GM18909 (cell line): ENCODE measurements around the gene SUPT6H.

Source experiments
- ATAC-seq: cut with Tn5 transposase; IDR thresholded peaks from one replicate; pipeline ENCODE4 v1.9.1; 2021; ENCODE audit warnings: mild to moderate bottlenecking; ENCODE audit not compliant: unreplicated experiment, poor library complexity

SUPT6H gene

DNA sequence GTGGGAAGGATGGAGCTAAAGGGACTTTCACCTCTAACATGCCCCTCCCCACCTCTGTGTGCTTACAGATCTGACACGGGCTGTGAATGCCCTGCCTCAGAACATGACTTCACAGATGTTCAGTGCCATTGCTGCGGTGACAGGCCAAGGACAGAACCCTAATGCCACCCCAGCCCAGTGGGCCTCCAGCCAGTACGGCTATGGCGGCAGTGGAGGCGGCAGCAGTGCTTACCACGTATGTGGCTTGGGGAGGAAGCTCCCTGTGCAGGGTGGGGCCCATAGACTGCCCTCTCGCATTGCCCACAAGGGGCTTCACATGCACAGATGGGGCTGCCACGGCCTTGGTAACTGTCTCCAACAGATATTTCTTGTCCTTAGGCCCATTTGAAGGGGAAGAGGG, 38.3 kb downstream of the SUPT6H start:
- ATAC-seq: no peak

DNA sequence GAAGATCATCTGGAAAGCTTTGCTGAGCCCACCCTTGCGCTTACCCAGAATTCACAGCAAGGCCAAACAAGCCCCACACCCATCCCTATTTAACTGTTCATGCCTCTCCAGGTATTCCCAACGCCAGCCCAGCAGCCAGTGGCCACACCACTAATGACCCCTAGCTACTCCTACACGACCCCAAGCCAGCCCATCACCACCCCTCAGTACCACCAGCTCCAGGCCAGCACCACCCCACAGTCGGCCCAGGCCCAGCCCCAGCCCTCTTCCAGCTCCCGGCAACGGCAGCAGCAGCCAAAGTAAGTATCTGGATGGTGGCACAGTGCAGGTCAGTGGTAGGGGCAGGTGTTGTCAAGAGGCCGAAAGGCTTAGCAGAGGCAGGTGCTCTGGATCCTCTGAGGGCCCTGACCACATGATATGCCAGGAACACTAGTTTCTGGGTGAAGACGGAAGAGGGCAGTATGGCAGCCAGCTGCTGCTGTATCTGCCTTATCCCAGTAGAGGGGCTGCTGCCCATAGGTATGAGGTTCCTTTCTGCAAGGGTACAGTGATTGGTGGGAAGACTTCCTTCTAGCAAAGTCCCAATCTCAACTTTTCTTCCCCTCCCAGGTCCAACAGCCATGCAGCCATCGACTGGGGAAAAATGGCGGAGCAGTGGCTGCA, 39.0 kb downstream of the SUPT6H start:
- no peak for ATAC-seq

DNA sequence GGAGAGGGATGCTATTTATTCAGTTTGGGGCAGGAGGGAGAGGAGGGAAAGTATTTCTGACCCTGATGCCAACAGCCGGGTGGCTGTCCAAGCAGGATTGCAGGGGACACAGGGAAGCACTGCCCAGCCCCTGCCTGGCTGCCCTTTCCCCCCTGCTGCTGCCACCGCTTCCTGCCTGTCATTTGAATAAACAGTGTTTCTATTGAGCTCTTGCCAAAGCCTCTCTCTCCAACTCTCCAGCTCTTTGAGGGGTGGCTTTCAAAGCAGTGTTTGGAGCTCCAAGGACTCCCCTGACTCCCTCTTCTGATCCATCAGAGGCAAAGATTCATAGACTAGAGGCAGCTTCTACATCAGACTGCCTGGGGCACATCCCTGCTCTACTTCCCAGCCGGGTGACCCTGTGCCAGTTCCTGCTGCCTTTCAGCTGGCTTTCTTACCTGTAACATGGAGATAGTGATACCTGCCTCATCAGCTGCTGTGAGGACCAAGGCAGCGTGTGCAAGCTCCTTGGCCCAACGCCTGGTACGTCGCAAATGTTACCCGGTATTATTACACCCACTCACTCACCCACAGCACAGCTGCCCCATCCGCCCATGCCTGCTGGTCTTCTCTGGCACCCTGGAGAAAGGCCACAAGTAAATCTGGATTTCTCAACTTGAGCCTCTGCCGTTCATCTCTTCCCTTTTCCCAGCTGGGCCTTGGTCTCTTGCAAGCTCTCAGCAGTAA, 40.2 kb downstream of the SUPT6H start:
- ATAC-seq: no peak

DNA sequence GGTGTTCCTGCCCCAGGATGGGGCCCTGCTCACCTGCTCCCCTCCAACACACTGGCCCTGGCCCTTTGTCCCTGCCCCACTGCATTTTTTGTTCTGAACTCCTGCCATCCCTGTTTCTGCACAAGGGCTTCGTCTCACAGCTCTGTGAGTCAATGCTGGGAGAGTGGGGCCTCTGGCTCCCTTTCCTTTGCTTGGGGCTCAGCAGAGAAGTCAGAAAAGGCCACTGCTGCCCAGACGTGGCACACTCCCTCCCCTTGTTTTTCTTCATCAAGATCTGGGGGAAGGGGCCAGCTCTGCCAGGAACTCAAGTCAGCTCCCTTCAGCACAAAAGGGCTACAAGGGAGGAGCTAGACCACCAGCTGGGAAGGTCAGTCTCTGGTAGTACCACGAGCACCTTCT, 40.7 kb downstream of the SUPT6H start:
- no peak for ATAC-seq

DNA sequence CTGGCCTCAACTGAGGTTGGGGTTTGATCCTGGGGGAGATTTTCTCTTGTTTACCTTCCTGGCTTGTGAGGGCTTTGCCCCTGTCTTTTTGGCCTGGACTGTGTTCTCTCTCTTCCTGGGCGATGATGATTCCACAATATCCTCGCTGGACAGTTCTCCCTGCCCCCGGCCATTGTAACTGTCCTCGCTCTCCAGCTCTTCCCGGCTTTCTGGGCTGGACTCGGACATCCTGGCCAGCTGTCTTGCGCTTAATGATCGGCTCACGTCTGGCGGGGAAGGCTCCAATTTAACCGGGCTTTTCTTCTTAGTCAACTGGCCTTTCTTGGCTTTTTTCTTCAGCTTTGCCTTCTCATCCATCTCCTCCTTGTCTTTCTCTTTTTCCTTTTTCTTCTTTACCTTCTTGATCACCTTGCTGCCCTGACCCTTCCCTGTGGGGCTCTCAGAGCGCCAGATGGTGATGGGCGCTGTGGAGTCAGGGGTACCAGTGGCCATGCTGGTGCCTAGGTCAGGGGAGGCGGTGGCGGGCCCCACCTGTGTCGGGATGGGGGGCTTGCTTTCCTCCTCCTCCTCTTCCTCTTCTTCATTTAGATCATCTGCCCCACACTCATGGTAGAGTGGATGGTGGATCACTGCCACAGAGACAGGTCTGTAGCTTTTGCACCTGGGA, 41.7 kb downstream of the SUPT6H start:
- ATAC-seq: no peak

DNA sequence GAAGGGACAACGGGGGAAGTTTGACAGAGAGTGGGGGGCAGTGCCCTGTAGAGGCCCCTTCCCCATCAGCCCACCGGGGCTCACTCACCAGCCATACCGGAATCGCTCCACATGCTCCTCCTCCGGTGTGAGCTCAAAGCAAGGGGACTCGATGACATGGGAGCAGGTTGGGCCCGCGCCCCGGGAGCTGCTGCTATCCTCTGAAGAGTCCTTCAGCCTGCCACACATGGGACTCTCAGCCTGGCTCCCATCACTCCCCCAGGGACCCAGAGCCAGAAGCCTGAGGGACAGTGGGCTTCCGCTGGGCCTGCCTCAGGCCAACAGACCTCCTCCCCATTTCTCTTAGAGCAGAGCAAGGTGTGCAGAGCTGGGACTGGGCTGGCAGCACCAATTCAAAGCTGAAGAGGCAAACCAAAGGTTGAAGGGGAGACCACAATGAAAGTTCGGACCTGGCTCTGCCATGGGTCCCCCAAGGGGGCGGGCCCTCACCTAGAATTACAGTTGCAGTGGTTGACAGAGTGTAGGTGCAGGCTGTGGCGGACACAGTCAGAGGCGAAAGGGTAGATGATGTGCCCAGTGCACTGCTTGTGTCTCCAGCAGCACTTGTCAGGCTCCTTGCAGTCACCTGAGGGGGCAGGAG, 42.3 kb downstream of the SUPT6H start:
- ATAC-seq: no peak

DNA sequence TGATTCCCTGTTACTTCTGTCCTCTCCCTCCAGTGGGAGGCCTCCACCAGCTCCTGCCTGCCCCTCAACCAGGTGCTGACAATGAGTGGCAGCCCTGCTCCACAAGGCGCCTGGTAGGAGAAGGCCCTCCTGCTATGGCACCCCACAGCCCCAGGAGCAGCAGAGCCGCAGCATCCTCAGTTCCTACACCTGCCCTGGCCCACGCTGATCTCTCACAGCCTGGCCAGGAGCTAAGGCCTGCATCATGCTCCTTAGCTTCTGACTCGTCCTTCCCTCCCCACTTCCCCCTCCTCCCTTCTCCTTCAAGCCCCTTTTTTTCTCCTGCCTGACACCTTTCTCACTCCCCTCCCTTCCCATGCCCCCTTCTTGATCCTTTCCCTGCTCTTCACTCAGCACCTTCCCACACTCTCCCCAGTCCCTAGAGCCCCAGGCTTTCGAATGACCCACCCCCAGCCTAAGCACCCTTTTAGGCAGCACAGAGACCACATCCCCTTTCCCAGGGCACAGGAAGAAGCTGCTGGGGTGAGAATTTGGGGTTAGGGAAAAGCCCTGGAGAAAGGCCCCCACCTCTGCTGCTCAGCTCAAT, 43.2 kb downstream of the SUPT6H start:
- no peak for ATAC-seq

DNA sequence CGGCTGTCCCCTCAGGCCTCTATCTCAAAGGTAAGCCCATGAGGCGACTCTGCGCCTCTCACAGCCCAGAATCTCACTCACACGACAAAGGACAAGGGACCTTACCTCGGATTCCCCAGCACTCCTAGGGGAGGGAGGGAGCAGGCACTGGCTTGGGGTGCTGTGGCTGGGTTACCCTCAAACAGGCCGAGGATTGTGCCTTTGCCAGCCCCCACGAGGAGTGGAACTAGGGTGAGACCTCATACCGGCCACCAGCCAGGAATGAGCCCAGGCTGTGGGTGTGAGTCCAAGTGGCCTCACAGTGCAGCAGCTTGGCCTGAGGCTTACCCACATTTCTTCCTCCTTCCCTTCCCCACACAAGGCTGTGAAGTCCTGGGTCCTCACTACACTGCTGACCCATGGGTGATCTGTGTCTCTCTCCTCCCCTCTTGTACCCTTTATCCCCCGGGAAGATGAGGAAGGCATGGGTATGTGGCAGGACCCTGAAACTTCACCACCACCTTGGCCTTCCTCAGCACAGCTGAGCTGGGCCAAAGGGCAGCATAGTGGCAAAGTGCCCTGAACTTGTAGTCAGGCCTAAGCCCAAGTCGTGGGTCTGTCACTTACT, 43.8 kb downstream of the SUPT6H start:
- no peak for ATAC-seq

DNA sequence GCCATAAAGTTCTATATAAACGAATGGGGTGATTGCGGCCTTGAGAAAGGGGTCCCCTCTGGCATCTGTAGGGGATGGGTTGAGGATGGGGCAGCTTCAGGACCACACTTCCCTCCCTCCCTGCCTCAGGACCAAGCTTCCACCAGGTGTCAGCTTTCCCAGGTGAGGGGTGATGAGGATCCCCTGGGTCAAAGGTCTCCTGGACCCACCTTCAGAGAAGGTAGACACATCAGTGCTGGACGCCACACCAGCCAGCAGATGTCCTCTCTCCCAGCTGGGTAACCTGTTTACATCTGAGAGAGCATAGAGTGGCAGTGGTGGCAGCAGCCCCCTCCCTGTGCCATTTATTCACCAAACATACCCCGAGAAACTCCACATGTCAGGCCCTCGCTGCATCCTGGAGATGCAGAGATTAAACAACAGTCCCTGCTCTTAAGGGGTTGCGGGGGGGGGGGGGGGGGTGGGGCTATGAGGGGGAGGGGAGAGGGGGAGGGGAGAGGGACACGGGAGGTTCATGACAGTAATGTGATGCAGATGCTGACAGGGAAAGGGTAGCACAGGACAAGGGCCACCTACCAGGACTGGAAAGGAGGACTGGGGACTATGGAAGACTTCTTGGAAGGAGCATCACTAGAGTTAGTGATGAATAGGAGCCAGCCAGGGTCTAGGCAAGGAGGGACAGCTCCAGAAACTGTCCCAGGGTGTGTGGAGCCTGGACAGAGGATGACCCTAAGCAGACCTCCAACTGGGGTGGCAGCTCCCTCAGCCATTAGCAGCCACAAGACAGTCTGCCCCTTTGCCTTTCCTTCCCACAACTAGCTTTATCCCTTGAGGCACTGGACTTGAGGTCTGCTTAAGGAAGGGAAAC, 44.7 kb downstream of the SUPT6H start:
- ATAC-seq: no peak

DNA sequence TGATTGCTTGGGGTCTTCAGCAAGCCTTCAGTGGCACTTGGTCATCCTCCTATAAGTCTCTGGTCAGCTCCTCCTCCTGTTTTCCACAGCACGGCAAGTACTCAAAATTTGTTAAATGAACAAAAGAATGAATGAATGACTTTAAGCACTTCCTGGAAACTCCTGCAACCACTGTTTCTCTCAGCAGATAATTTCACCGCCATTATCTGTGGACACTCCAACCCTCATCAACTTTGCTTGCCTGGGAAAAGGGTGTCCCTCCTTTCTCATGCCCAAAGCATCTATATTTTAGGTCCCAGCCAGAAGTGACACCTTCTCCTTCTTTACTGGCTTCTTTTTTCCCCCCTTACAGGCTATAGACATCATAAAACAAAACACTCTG, 45.3 kb downstream of the SUPT6H start:
- ATAC-seq: no peak

DNA sequence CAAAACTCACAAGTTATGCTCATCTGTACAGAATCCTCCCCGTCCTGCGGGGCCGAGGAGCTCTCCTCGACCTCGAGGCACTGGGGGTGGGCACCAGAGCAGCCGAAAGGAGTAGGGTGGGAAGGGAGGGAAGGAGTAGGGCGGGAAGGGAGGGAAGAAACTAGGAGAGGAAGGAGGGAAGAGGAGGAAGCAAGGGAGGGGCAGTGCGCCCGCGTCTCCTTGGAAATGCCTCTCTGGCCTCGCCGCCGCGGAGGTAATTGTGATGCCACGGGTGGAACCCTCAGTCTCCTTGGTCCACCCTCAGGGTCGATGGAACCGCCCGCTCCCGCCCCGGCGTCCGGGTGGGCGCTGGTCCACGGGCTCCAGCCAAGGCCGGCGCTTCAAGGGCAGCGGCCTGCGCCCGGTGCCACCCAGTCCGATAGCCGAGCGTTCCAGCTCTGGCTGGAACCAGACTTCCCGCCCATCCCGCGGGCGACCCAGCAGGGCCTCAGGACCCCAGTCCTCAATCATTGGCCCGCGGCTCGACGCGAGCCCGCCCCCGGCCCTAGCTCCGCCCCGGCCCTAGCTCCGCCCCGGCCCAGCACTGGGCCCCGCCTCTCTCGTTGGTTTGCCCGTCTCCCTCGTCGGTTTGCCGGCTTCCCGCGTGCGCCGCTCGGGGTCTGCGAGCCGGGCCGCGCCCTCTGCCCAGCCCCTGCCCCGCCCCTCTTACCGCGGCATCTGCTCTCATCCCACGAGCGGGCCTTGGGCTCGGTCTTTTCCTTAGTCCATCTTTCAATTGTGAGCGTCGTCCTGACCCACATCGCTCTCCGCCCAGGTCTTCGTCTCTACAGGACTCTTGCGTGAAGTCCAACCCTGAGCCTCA, 49.1 kb downstream of the SUPT6H start:
- ATAC-seq: peak; percentile 77

DNA sequence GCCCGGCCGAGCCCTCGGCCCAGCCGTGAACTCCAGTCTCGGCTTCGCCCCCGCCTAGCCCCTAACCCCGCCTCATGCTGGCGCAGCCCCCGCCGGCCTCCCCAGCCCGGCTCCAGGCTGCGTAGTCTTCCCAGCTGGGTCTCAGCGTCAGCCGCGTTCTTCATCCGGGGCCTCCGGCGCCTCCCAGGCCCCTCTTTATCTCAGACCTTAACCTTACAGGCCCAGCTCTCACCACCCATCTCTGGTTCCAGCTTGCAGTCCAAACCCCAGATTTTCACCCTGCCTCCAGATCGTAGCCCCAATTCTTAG, 49.7 kb downstream of the SUPT6H start, which contains the start of gene PROCA1:
Gene PROCA1, minus strand, starts transcription at position 166 of the 309 bp plus-strand sequence. CDS start 228 bp downstream, outside the sequence.
- ATAC-seq: peak; percentile 31

DNA sequence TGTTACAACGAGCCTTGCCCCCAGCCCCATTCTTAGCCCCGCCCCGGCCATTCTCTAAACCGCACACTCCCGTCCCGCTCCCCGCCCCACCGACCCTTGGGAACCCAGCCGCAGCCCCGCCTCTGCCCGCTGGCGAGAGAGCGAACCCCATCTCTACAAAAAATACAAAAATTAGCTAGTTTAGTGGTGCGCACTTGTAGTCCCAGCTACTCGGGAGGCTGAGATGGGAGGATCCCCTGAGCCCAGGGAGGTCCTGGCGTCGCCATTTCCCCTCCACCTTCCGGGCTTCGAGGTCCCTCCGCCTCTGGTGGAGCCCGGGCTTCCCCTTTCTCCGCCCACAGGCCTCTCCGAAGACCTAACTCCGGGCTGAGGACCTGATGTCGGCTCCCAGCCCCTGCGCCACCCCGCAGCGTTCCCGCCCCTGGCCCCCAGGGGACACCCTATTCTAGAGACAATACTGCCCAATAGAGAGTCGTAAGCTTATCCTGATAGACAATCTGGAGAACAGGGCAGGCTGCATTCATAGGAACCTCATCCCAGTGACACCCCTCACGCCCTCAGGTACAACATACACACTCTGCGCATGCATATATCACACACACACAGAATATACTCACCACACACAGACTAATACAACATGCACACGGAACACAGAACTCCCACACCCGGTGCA, 50.2 kb downstream of the SUPT6H start:
- peak; percentile 5 for ATAC-seq

DNA sequence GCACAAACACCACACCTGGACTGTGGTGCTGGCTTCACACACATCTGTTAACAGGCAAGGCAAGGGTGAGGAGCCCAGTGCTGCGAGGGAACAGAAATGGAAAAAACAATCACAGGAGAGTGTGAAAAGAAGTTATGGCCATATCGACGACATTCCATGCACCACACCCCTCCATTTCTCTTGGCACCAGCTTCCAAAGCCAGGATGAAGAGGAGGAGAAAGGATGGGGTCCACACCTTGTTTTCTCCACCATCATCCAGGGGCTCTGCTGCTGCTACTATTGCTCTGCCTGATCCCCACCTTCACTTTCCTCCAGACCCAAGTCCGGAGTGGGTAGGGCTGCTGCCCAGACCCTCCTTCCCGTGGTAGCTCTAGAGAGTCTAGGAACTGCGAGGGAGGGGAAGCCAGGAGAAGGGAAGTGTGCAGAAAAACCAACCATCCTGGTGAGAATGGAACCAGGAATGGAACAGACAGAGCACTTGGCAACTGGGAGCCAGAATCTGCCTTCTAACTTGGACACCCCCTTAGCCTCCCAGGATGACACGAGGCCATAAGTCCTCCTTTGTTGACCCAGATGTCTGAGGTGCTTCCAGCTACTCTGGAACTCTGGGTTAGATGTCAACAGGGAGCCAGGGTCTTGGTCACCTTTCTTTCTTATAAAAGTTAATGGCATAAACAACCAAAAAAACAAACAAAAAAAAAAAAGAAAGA, 50.9 kb downstream of the SUPT6H start:
- ATAC-seq: no peak

DNA sequence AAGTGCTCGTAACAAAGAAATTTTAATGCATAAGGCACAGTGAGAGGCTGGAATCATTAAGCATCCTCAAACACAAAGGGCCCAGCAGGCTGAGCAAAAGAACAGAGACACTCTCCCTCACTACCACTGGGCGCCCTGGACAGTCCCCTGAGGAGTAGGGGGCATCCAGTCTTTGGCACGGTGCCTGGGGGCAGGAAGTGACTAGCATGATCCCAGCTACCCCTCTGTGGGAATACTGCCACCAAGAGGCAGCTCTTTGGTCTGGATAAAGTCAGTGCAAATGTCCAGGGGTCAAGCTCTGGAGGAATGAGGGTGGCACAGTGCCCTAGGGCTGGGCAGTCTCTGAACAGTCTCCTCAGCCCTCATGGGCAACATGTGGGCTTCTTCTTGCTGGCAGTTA, 52.3 kb downstream of the SUPT6H start:
- ATAC-seq: no peak

DNA sequence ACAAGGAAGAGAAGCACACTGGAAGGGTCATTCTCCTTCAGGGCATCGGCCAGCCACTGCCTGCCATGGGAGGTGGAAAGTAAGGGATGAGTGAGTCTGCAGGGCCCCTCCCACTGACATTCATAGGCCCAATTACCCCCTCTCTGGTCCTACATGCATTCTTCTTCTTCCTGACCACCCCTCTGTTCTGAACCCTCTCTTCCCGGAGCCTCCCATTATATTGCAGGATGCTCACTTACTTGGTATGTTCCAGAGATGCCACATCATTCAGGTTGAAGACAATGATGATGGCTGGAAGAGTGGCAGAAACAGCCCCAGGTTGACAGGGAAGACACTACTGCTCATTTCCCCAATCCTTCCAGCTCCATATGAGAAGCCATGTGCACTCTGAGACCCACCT, 53.2 kb downstream of the SUPT6H start:
- no peak for ATAC-seq

DNA sequence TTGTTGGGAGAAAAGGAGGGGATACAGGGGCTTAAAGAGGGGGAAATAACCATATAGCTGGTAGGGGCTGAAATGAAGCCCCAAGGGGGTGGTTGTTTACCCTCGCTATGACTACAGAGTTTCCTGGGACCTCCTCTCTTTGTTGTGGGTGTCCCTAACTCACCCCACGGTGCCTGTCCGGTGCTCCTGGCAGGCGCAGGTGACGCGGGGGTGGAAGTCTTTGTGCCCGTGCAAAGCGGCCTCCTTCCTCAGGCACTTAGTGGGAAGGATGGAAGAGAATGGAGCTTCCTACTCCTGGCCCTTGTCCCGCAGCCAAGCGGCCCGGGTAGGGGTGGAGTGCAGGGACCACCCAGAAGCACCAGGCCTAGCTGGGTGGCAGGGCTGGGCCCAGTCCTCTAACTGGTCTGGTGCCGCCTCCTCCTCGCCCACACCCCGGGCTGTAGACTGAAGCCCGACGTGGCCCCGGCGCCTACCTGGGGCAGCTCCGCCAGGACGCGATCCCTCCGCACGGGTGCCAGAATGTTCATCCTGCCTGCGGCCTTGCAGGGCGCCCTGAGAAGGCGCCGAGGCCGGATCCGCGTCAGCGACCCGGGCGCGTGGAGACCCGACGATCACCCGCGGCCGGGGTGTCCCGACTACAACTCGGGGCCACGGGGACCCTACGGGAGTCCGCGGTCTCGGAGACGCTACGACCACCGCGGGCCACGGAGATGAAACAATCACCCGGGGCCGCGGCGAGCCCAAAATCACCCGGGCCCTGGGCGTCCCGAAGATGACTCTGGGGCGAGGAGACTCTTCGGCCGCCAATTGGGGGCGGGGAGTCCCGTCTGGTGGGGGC, 55.0 kb downstream of the SUPT6H start:
- no peak for ATAC-seq
